GM21786 (cell line): Measurements from ENCODE around the gene NAT10.

ENCODE experiments used
- ATAC-seq: cut with Tn5 transposase; IDR thresholded peaks from one replicate; pipeline ENCODE4 v1.9.1; 2021; ENCODE audit not compliant: unreplicated experiment

NAT10 gene

GRCh38 chr11:34105957-34106504, 602 bp downstream of the NAT10 start:
- ATAC-seq, result no peak

DNA sequence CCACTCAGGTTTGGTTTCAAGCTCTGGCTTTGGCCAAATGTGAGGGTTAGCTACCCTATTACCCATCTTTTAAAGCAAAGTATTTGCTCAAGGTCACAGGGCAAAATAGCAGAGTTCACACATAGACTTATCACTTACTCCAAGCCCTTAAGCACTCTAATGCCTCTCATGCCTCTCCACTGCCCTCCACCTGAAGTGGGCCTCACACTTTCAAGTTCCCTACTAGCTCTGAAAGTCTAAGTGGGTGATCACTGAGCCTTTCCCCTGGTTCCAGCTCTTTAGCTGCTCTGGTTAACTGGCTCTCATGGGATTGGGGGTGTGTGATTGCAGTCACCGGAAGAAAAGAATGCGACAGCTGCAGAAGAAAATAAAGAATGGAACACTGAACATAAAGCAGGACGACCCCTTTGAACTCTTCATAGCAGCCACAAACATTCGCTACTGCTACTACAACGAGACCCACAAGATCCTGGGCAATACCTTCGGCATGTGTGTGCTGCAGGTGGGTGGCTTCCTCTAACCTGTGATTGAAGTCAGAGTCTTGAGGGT, 6.4 kb downstream of the NAT10 start:
- ATAC-seq, result no peak

DNA sequence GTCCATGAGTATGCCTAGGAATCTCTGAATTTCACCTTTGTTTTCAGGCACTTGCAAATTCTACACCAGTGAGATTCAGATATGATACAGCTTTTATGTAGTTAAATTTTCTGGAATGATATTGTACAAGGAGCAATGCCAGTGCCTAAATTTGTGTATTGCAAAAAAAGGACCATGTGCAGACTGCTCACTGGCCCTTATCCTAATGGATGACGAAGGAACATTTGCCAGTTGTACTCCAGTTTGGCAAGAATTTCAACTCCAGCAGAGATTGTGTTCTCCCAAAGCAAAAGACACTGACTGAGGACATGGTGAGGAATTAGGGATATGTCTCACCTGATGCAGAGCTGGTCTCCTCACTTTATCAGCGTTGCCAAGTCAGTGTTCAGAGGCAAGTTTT, 8.6 kb downstream of the NAT10 start:
- ATAC-seq, result no peak

GRCh38 chr11:34114471-34114870, 9.0 kb downstream of the NAT10 start:
- ATAC-seq, result no peak

DNA sequence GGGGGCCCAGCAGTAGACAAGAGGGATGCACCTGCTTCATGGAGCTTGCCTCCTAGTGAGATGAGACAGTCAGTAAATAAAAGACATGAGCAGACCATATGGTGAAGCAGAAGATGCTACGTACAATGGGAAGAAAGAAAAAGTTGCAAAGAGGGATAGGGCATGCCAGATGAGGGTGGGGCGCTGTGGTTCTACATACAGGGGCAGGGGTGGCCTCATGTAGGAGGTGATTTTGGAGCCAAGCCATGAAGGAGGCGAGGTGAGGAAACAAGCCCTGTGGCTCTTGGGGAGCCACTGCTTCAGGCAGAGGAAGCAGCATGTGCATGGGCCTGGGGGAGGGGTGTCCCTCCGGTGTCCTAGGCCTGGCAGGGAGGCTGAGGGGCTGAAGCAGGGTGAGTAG, 15.2 kb downstream of the NAT10 start:
- ATAC-seq, result no peak

DNA sequence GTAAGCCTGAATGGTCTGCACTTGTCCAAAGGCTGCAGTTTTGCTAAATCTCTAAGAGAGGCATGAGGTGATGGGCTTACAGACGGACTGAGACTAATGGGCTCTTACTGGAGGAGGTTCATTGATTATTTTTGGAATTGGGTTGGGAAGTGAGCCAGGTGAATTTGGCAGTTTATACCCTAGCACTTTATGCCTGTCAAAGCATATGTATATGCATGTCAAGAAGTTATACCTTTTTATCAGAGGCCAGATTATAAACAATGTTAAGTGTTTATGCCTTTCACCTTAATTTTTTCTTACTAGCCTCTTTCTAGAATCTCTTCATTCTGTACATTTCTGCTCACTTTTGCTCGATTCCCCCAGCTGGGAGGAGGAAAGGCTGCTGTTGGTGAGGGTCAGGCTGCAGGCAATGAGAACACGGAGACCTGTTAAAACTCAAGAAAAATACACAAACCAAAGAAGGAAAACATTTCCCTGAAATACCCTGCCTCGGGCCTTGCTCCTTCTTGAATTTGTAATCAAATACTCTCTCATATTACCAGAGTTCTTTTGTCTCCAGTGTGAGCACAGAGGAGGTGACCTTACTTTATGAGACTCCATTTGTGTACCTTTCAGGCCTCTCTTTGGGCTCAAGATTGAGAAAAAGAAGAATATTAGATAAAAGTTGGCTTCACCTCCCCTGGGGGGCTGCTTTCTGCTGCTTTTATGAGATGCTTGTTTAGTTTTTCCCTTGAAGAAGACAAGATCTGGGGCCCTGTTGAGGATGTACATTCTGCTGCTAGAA, 19.6 kb downstream of the NAT10 start:
- no peak for ATAC-seq

DNA sequence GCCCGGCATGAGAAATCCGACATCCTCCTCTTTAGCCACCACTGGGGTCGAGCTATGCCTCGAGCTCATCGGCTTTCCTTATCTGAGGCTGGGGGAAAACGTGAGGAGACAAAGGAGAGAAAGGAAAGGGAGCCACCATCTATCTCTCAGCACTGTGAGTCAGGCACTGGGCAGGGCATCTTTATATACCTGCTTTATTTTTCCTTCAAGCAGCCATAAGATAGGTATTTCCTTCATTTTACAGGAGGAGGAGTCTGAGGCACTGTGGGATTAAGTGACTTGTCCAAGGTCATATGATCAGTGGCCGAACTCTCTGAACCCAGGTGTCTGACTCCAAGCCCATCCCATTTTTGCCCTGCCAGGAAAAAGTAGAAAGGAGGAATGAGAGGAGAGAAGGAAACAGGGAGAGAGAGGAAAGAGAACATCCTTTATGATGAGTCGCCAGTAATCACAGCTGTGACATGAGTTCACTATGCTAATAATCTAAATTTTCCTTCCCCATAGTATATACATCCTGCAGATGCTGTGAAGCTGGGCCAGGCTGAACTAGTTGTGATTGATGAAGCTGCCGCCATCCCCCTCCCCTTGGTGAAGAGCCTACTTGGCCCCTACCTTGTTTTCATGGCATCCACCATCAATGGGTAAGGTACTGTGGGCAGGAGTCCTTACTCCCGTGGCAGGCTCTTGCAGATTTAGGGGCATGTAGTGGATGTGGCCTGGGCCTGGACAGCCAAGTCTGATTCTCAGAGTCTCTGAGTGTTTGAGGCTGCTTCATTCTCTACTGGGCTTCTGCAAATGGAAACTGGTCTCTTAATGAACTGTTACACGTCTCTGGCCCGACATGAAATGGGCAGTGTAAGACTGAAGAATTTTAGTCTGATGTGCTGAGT, 21.8 kb downstream of the NAT10 start:
- no peak for ATAC-seq

GRCh38 chr11:34128824-34129223, 23.4 kb downstream of the NAT10 start:
- ATAC-seq, result no peak

DNA sequence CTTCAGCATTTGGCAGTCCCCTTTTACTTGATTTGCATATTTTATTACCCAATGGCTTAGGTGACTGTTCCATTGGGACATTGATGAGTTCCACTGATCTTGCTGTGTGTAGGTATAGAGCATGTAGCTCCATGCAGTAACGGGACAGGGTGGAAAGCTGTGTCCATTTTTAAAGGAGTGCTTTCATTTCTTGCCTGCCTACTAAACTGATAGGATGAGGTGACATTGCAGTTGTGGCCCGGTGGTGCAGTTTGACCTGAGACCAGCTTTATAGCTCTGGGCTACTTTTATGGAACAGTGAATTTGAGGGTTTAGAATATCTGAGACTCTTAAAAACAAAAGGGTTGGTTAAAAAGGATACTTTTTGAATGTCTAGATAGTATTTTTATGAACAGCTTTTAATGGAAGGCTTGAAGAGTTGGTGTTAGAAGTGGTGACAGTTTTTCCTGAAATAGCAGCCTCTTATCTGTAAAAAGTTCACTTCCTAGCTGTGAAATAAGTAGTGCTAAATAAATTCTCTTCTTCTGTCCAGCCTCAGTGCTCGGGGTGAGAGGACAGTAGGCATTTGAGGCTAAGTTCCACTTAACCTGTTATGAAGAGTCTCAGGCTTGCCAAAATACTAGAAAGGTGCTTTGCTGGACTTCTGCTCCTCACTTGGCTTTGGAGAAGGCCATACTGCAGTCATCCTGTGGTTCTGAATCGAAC, 27.0 kb downstream of the NAT10 start:
- ATAC-seq, result no peak

- peak; percentile 48 for ATAC-seq
Measured at GRCh38 chr11:34134765-34135164, 29.3 kb downstream of the NAT10 start.

GRCh38 chr11:34135439-34135838, 30.0 kb downstream of the NAT10 start:
- no peak for ATAC-seq

DNA sequence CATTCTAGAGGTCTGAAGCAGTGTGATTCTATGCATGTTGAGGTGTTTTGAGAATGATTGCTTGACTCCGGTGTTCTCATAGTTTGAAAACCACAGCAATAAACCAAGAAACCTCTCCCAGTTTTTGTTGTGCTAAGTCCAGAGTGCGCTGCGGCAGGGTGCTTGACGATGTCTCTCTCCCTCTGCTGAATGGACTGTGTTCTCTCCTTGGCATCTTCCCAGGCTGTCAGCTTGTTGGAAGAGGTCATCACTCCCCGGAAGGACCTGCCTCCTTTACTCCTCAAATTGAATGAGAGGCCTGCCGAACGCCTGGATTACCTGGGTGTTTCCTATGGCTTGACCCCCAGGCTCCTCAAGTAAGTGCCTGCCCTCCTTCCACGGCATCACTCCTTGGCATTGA, 31.0 kb downstream of the NAT10 start:
- no peak for ATAC-seq

DNA sequence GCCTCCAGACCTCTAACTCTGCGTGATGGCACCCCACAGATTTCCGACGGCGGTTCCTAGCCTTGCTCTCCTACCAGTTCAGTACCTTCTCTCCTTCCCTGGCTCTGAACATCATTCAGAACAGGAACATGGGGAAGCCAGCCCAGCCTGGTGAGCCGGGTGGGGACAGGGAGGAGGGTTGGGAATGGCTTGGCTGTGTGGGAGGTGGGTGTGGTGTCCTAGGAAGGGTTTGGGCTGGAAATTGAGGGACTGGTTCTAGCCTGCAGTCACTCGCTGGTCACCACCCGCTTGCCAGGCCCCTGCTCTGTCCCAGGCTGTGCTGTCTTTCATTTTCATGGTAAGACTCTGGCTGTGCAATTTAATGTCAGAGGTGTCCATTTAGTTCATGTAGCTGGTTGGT, 33.9 kb downstream of the NAT10 start:
- ATAC-seq, result no peak

- ATAC-seq, result no peak
Measured at GRCh38 chr11:34140149-34140548, 34.7 kb downstream of the NAT10 start.

GRCh38 chr11:34143048-34143447, 37.6 kb downstream of the NAT10 start:
- no peak for ATAC-seq

DNA sequence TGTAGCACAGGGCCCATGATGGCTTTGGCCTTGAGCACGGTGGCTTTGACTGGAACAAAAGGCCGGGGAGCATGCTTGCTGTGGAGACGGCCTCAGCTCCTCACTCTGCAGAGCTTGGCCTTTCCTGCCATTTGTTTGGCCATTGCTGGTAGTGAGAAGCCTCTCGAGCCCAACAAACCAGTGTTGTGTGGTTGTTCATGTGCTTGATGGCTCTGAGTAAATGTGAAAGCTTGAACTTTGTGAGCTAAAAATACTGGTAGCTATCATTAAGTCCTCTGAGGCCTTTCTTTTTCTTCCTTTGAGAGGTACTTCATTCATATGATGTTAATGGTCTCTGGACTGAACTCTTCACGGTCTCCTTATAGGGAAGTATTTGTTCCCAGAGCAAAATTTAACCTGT, 39.6 kb downstream of the NAT10 start:
- peak; percentile 62 for ATAC-seq

GRCh38 chr11:34145847-34146381, 40.5 kb downstream of the NAT10 start:
- ATAC-seq, result peak; percentile 47

GRCh38 chr11:34146411-34146810, 41.0 kb downstream of the NAT10 start:
- no peak for ATAC-seq

DNA sequence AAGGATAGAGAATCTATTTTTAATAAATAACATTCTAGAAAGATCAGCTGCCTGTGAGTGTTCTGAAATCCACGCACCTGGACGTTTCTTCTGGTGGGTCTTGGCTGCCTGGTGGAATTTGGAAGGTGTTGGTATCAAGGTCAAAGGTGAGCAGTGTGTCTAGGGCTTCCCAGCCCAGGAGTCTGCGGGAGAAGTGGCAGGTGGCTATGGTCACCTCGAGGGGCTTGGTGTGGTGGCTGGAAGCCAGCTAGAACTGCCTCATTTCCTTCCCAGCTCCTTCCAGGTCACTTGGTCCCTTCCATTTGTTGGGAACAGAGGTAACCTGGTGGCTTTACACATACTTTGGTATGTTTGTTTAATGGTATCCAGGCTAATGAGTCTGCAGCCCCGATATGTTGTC, 41.4 kb downstream of the NAT10 start:
- no peak for ATAC-seq

DNA sequence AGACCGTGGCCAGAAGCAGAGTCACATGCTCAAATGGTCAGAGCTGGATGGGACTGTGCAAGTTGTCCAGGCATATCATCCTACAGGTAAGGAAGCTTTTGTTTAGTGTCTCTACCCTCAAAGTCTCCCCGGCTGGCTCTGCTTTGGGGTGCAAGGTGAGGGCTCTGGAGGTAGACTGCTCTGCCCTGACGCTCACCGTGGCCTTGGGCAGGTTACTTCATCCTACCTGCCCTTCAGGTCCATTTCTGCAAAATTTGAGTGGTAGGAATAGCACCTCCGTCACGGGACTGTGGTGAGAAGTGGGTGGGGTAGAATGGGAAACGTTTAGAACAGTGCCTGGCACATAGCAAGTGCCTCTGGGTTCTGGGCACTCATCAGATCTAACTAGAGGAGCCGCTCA, 42.2 kb downstream of the NAT10 start:
- ATAC-seq, result no peak
